A549 (cell line): ENCODE measurements around the gene FNIP1. TPM values are rescaled to one million over a fixed set of nuclear protein-coding genes. Genes with fewer than 3 reads are reported as not detected.

ENCODE experiments used
- ATAC-seq, 2 experiments: fragments of 200-7000 bp in 1 of 2; fragments of >200 bp in 1 of 2; cut with Nextera tagmentation in 1 of 2; cut with Tn5 transposase in 1 of 2; 3 replicates each; pipeline versions ENCODE4 v1.8.0 to v1.9.1; 2018 to 2020; ENCODE audit warnings: mild to moderate bottlenecking in 1 of 2, moderate library complexity in 1 of 2
- CTCF ChIA-PET: fragments of 300-600 bp; sonication (Branson Sonifier 250); formaldehyde crosslinking; extraction: SDS; loops from one replicate; lab custom pipeline; 2021; ENCODE audit warnings: antibody characterized with exemption, inconsistent platforms; lab: Yijun Ruan, JAX
- POLR2A ChIA-PET: fragments of 350-600 bp; formaldehyde crosslinking; extraction: SDS; loops from one replicate; lab custom pipeline; 2021; ENCODE audit warnings: antibody characterized with exemption, inconsistent platforms; lab: Yijun Ruan, JAX
- DNase-seq, 2 experiments: peaks; one replicate each; pipeline versions ENCODE4 v3.0.0 to v3.0.0-alpha.2; 2011 to 2016; ENCODE audit warnings: low read depth in 1 of 2, low spot score in 1 of 2
- FAIRE-seq: peaks from 2 replicates; lab custom pipeline; 2011; peaks lifted over from hg19 to GRCh38; lab: Jason Lieb, UNC
- H3K27ac ChIP-seq, 2 experiments: fragments of >200 bp; sonication (Bioruptor Twin); formaldehyde crosslinking; 3 replicates each; pipeline ENCODE4 v1.5.1; 2016 to 2017
- H3K4me1 ChIP-seq: fragments of >200 bp; sonication (Bioruptor Twin); formaldehyde crosslinking; 3 replicates; pipeline ENCODE4 v1.6.1; 2016
- H3K4me2 ChIP-seq: fragments of >200 bp; sonication (Bioruptor Twin); formaldehyde crosslinking; 3 replicates; pipeline ENCODE4 v1.6.1; 2016
- H3K4me3 ChIP-seq: fragments of >200 bp; sonication (Bioruptor Twin); formaldehyde crosslinking; 3 replicates; pipeline ENCODE4 v1.5.1; 2016
- H3K9me3 ChIP-seq: fragments of >200 bp; sonication (Bioruptor Twin); formaldehyde crosslinking; 3 replicates; pipeline ENCODE4 v1.6.1; 2016
- BHLHE40 ChIP-seq: IDR thresholded peaks from 2 replicates; pipeline ENCODE4 v1.6.1; 2012; ENCODE audit warnings: low read depth, low read length, inconsistent platforms
- CBX2 ChIP-seq: fragments of 200-600 bp; sonication (generic); IDR thresholded peaks from 2 replicates; pipeline ENCODE4 v1.6.1; 2016; ENCODE audit warnings: low read depth, mild to moderate bottlenecking, borderline replicate concordance
- CEBPB ChIP-seq, 2 experiments: fragments of >200 bp in 1 of 2; sonication (Bioruptor Twin) in 1 of 2; formaldehyde crosslinking in 1 of 2; IDR thresholded peaks; 2 replicates each; pipeline ENCODE4 v1.6.1; 2012 to 2016
- CHD2 ChIP-seq: fragments of 150-350 bp; IDR thresholded peaks from 2 replicates; pipeline ENCODE4 v1.6.1; 2014; ENCODE audit warnings: low read length; ENCODE audit not compliant: partially characterized antibody
- EHF ChIP-seq: fragments of 250-450 bp; sonication (Bioruptor Pico); IDR thresholded peaks from 2 replicates; pipeline ENCODE4 v1.5.0; 2020; ENCODE audit warnings: mild to moderate bottlenecking
- EHMT2 ChIP-seq: fragments of 200-600 bp; sonication (generic); IDR thresholded peaks from 2 replicates; pipeline ENCODE4 v1.6.1; 2016; ENCODE audit warnings: antibody characterized with exemption, low read depth, mild to moderate bottlenecking, moderate library complexity
- EP300 ChIP-seq, 2 experiments: fragments of >200 bp; sonication (Bioruptor Twin); formaldehyde crosslinking; IDR thresholded peaks; 2 replicates in 1 of 2; 3 replicates in 1 of 2; pipeline ENCODE4 v1.6.1; 2016 to 2017
- FOSB ChIP-seq: fragments of 250-450 bp; sonication (Bioruptor Pico); IDR thresholded peaks from 2 replicates; pipeline ENCODE4 v1.5.0; 2020; ENCODE audit warnings: mild to moderate bottlenecking, moderate library complexity
- FOSL2 ChIP-seq, 2 experiments: fragments of 450-650 bp in 1 of 2; fragments of >200 bp in 1 of 2; sonication (Bioruptor Twin) in 1 of 2; formaldehyde crosslinking; IDR thresholded peaks; 2 replicates each; pipeline versions ENCODE4 v1.5.0 to v1.6.1; 2016 to 2020; ENCODE audit warnings: mild to moderate bottlenecking in 1 of 2, moderate library complexity in 1 of 2
- HDAC2 ChIP-seq: fragments of 200-600 bp; sonication (generic); IDR thresholded peaks from 2 replicates; pipeline ENCODE4 v1.6.1; 2016
- HEYL ChIP-seq: fragments of 250-450 bp; sonication (Bioruptor Pico); IDR thresholded peaks from 2 replicates; pipeline ENCODE4 v1.8.0; 2021; ENCODE audit warnings: mild to moderate bottlenecking, moderate library complexity
- HOXB13 ChIP-seq: fragments of 250-450 bp; sonication (Bioruptor Pico); IDR thresholded peaks from 2 replicates; pipeline ENCODE4 v1.5.0; 2020; ENCODE audit warnings: low read depth, mild to moderate bottlenecking, moderate library complexity
- JUN ChIP-seq, 2 experiments: fragments of >200 bp; sonication (Bioruptor Twin); formaldehyde crosslinking; IDR thresholded peaks; 2 replicates in 1 of 2; 3 replicates in 1 of 2; pipeline ENCODE4 v1.6.1; 2016 to 2017
- JUNB ChIP-seq: fragments of >200 bp; sonication (Bioruptor Twin); formaldehyde crosslinking; IDR thresholded peaks from 2 replicates; pipeline ENCODE4 v1.6.1; 2016
- MAZ ChIP-seq: fragments of 150-350 bp; IDR thresholded peaks from 2 replicates; pipeline ENCODE4 v1.6.1; 2014; ENCODE audit warnings: antibody characterized with exemption, low read depth, low read length, borderline replicate concordance
- NPAS2 ChIP-seq: fragments of 250-450 bp; sonication (Bioruptor Pico); IDR thresholded peaks from 2 replicates; pipeline ENCODE4 v1.8.0; 2022; ENCODE audit warnings: mild to moderate bottlenecking, moderate library complexity, borderline replicate concordance
- PHF8 ChIP-seq: fragments of 200-600 bp; sonication (generic); IDR thresholded peaks from 2 replicates; pipeline ENCODE4 v1.6.1; 2016; ENCODE audit warnings: low read depth, mild to moderate bottlenecking, antibody characterized with exemption, moderate library complexity, borderline replicate concordance
- POLR2AphosphoS2 ChIP-seq: conservative IDR thresholded peaks from 2 replicates; pipeline ENCODE4 v1.6.1; 2012; ENCODE audit warnings: low read length, improper control_type of control experiment, inconsistent platforms
- RAD21 ChIP-seq, 2 experiments: fragments of >200 bp in 1 of 2; sonication (Bioruptor Twin) in 1 of 2; formaldehyde crosslinking in 1 of 2; IDR thresholded peaks in 1 of 2; conservative IDR thresholded peaks in 1 of 2; 2 replicates in 1 of 2; 3 replicates in 1 of 2; pipeline ENCODE4 v1.6.1; 2012 to 2018; ENCODE audit warnings: inconsistent platforms in 1 of 2
- RCOR1 ChIP-seq: fragments of 150-350 bp; IDR thresholded peaks from 2 replicates; pipeline ENCODE4 v1.6.1; 2014; ENCODE audit warnings: antibody characterized with exemption, low read length, low read depth
- RNF2 ChIP-seq: fragments of 200-600 bp; sonication (generic); IDR thresholded peaks from 2 replicates; pipeline ENCODE4 v1.6.1; 2016; ENCODE audit warnings: low read depth, mild to moderate bottlenecking, antibody characterized with exemption, moderate library complexity, borderline replicate concordance
- SREBF2 ChIP-seq: fragments of 450-650 bp; IDR thresholded peaks from 2 replicates; pipeline ENCODE4 v1.6.1; 2014; ENCODE audit warnings: mild to moderate bottlenecking, moderate library complexity
- TP53 ChIP-seq: fragments of 250-450 bp; sonication (Bioruptor Pico); IDR thresholded peaks from 2 replicates; pipeline ENCODE4 v1.5.0; 2021; ENCODE audit warnings: mild to moderate bottlenecking, moderate library complexity
- WGBS: methylation state at CpG from one replicate; pipeline ENCODE4 v1.1.6; 2017; ENCODE audit errors: missing lambda C conversion rate; 5-methylcytosine and 5-hydroxymethylcytosine counted together
- polyA plus RNA-seq, 4 experiments: library from polyadenylated mRNA; depleted of rRNA in 3 of 4; stranded (reverse); fragments of >200 nt; fragmentation: RNase III in 1 of 4; extraction: RNeasy Plus Mini Kit Qiagen cat#74134 plus additional on column Dnase treatment in 1 of 4; gene quantifications; 2 replicates in 3 of 4; 3 replicates in 1 of 4; pipeline ENCODE4 v1.2.3, GENCODE V29; 2011 to 2017
- TF ChIP-seq, protein P1 (sequence below): fragments of 250-450 bp; sonication (Bioruptor Pico); IDR thresholded peaks from 2 replicates; pipeline ENCODE4 v1.5.0; 2020; ENCODE audit warnings: low read depth, mild to moderate bottlenecking, moderate library complexity
- TF ChIP-seq, protein P2 (sequence below): fragments of >200 bp; sonication (Bioruptor Twin); formaldehyde crosslinking; IDR thresholded peaks from 2 replicates; pipeline ENCODE4 v1.6.1; 2016
- TF ChIP-seq, protein P3 (sequence below): IDR thresholded peaks from 2 replicates; pipeline ENCODE4 v1.6.1; 2012
- TF ChIP-seq, protein P4 (sequence below): IDR thresholded peaks from 2 replicates; pipeline ENCODE4 v1.6.1; 2012; ENCODE audit warnings: low read depth, borderline replicate concordance
- TF ChIP-seq, protein P5 (sequence below): fragments of >200 bp; sonication (Bioruptor Twin); formaldehyde crosslinking; IDR thresholded peaks from 3 replicates; pipeline ENCODE4 v1.6.1; 2016
- TF ChIP-seq, protein P6 (sequence below): fragments of 150-350 bp; IDR thresholded peaks from 2 replicates; pipeline ENCODE4 v1.6.1; 2014; ENCODE audit warnings: low read depth, mild to moderate bottlenecking, low read length
- TF ChIP-seq, protein P7 (sequence below): IDR thresholded peaks from 2 replicates; pipeline ENCODE4 v1.6.1; 2012

The FNIP1 gene
- polyA plus RNA-seq, 2 of the 4 experiments (the other 2 are of a cell fraction) = 7.5 to 9.6 TPM

DNA sequence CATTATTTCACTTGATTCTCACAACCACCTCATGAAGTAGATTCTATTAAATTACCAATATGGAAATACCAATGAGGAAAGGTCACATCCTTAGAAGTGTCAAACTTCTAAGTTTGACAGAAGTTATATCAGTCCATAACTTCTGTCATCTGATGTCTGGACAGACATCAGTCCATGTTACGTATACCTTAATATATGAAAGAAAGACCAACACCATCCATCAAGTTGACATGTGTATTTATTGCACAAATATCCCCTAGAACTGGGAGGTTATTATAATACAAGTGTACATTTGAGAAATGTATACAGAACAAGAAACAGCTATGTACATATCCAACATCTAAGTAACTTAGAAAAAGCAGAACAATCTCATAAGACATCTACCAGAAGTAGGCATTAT is 155.3 kb downstream of the FNIP1 start:
- ChIA-PET CTCF (interaction anchor here (1.0 kb wide), 1 partner anchor 12 kb away, joined by 4 read pairs; no protein-coding TSS in a partner anchor), POLR2A (no interaction called here)
- H3K4me2 ChIP-seq = no peak overlapping the region
- ATAC-seq = no peak
- no peak overlapping the region for H3K4me3 ChIP-seq
- H3K27ac ChIP-seq = no peak overlapping the region
- TF ChIP-seq HOXB13 = no peak
- no peak for TF ChIP-seq CBX2
- TF ChIP-seq, protein P1, sequence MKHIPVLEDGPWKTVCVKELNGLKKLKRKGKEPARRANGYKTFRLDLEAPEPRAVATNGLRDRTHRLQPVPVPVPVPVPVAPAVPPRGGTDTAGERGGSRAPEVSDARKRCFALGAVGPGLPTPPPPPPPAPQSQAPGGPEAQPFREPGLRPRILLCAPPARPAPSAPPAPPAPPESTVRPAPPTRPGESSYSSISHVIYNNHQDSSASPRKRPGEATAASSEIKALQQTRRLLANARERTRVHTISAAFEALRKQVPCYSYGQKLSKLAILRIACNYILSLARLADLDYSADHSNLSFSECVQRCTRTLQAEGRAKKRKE (CRISPR knock-in tag) = no peak
- TF ChIP-seq, protein P2, sequence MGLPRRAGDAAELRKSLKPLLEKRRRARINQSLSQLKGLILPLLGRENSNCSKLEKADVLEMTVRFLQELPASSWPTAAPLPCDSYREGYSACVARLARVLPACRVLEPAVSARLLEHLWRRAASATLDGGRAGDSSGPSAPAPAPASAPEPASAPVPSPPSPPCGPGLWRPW = no peak
- no peak for TF ChIP-seq HDAC2
- no peak for TF ChIP-seq RAD21 (conservative IDR thresholded peaks at IDR 0.05 in 1 of 2, IDR thresholded peaks at IDR 0.05 in 1 of 2)
- TF ChIP-seq FOSL2 (IDR thresholded peaks at IDR 0.05) = no peak
- no peak for TF ChIP-seq FOSL2 (CRISPR knock-in tag; IDR thresholded peaks at IDR 0.05)
- TF ChIP-seq EP300 (IDR thresholded peaks at IDR 0.05) = no peak
- TF ChIP-seq HEYL = no peak
- TF ChIP-seq, protein P3, sequence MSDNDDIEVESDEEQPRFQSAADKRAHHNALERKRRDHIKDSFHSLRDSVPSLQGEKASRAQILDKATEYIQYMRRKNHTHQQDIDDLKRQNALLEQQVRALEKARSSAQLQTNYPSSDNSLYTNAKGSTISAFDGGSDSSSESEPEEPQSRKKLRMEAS = no peak
- TF ChIP-seq, protein P4, sequence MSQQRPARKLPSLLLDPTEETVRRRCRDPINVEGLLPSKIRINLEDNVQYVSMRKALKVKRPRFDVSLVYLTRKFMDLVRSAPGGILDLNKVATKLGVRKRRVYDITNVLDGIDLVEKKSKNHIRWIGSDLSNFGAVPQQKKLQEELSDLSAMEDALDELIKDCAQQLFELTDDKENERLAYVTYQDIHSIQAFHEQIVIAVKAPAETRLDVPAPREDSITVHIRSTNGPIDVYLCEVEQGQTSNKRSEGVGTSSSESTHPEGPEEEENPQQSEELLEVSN = no peak
- TF ChIP-seq PHF8 = no peak
- TF ChIP-seq FOSB (CRISPR knock-in tag) = no peak
- TF ChIP-seq EHF (CRISPR knock-in tag) = no peak
- TF ChIP-seq BHLHE40 = no peak
- no peak for TF ChIP-seq JUNB
- TF ChIP-seq JUN (IDR thresholded peaks at IDR 0.05) = no peak
- TF ChIP-seq MAZ = no peak
- no peak for TF ChIP-seq POLR2AphosphoS2
- TF ChIP-seq CHD2 = no peak
- no peak for DNase-seq
- FAIRE-seq = no peak
- peaks cover 8% of the 10 kb centered on the region for H3K4me1 ChIP-seq
- no peaks in the 10 kb centered on the region for H3K9me3 ChIP-seq
- WGBS = 83% methylated on average over 1 of the region's 1 CpG

DNA sequence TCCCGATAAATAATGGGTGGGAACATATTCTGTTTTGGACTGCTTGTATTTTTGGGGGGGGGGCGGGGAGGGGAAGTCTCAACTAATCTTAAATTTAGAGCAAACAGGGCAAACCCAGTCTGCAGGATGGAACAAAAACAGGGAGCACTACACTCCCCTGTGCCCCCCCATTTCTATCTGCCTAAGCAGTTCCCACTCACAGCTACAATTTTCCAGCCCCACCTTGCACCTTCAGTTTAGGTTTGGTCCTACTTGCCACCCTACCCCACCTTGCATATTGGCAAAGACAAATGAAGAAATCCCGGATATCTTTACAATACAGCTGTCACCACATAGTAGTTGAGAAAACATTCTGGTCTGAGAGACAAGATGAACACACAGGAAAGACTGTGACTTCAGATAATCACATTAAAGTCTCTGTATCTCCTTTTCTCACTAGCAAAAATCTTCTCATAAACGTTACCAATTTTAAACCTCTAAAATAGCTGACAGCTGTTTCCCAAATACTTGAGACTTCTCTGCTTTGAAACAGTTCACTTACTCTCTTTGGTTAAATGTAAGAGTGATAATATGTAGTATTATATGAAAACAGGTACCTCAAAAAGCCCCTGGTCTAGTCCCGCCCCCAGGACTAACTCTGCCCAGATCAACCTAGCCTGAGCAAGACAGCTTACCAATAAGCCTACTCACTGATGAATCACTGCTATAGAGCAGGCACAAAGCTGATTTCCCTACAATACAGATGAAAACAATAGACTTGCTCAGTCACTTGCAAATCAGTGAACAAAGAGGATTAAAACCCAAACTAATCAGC is 156.6 kb downstream of the FNIP1 start:
- no peak for TF ChIP-seq TP53
- no peak for TF ChIP-seq JUNB
- TF ChIP-seq HOXB13 = no peak
- TF ChIP-seq EHMT2 = no peak
- TF ChIP-seq NPAS2 = no peak
- no peak for TF ChIP-seq RCOR1
- TF ChIP-seq, protein P3 = no peak
- TF ChIP-seq SREBF2 = no peak
- no peak for TF ChIP-seq RNF2
- TF ChIP-seq CEBPB (IDR thresholded peaks at IDR 0.05) = no peak
- TF ChIP-seq, protein P5, sequence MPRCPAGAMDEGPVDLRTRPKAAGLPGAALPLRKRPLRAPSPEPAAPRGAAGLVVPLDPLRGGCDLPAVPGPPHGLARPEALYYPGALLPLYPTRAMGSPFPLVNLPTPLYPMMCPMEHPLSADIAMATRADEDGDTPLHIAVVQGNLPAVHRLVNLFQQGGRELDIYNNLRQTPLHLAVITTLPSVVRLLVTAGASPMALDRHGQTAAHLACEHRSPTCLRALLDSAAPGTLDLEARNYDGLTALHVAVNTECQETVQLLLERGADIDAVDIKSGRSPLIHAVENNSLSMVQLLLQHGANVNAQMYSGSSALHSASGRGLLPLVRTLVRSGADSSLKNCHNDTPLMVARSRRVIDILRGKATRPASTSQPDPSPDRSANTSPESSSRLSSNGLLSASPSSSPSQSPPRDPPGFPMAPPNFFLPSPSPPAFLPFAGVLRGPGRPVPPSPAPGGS = no peak
- TF ChIP-seq, protein P6, sequence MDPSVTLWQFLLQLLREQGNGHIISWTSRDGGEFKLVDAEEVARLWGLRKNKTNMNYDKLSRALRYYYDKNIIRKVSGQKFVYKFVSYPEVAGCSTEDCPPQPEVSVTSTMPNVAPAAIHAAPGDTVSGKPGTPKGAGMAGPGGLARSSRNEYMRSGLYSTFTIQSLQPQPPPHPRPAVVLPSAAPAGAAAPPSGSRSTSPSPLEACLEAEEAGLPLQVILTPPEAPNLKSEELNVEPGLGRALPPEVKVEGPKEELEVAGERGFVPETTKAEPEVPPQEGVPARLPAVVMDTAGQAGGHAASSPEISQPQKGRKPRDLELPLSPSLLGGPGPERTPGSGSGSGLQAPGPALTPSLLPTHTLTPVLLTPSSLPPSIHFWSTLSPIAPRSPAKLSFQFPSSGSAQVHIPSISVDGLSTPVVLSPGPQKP = no peak
- TF ChIP-seq, protein P7, sequence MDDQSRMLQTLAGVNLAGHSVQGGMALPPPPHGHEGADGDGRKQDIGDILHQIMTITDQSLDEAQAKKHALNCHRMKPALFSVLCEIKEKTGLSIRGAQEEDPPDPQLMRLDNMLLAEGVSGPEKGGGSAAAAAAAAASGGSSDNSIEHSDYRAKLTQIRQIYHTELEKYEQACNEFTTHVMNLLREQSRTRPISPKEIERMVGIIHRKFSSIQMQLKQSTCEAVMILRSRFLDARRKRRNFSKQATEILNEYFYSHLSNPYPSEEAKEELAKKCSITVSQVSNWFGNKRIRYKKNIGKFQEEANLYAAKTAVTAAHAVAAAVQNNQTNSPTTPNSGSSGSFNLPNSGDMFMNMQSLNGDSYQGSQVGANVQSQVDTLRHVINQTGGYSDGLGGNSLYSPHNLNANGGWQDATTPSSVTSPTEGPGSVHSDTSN = no peak
- no peak for TF ChIP-seq HDAC2
- TF ChIP-seq, all 56 proteins: peak for 0
- 61% methylated on average over 5 of the region's 5 CpGs for WGBS
- no peak overlapping the region for H3K4me2 ChIP-seq
- DNase-seq = no peak
- peak; percentile 44 to 54; a peak in 3 of 6 replicates for ATAC-seq
- no peak overlapping the region for H3K27ac ChIP-seq
- H3K4me1 ChIP-seq = peaks cover 12% of the 10 kb centered on the region
- no peak overlapping the region for H3K4me3 ChIP-seq
- H3K9me3 ChIP-seq = no peaks in the 10 kb centered on the region
- ChIA-PET POLR2A (no interaction called here), CTCF (interaction anchor here (0.5 to 1.0 kb wide), 2 partner anchors 11 to 74 kb away, joined by 3 to 4 read pairs; no protein-coding TSS in a partner anchor)
- FAIRE-seq = no peak
